ENCODE data around the gene APEH. TPM values are rescaled to one million over a fixed set of nuclear protein-coding genes. Genes with fewer than 3 reads are reported as not detected.

Gene APEH
- polyA plus RNA-seq, 3 donors: 66.1 to 105 (median 92.6) TPM

DNA sequence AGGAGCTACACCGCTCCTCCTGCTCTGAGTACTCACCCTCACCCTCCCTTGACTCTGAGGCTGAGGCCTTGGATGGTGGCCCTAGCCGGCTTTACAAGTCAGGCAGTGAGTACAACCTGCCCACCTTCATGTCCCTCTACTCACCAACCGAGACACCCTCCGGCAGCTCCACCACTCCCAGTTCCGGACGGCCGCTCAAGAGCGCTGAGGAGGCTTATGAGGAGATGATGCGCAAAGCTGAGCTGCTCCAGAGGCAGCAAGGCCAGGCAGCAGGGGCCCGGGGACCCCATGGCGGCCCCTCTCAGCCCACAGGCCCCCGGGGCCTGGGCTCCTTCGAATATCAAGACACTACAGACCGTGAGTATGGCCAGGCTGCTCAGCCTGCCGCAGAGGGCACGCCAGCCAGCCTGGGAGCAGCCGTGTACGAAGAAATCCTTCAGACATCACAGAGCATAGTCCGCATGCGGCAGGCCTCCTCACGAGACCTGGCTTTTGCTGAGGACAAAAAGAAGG lies 21.2 kb upstream of the APEH start:
- Mint-ChIP-seq H3K4me3 (no peak overlapping the region), H3K9me3 (no peaks in the 10 kb centered on the region), H3K27ac (no peak overlapping the region), H3K27me3 (ENCODE audit: low read depth in 3 of 3) (peaks cover 0 to 4% (median 2%) of the 10 kb centered on the region in 3 donors), H3K36me3 (no peaks in the 10 kb centered on the region), H3K4me1 (peaks cover 4% of the 10 kb centered on the region)
- H3K79me2 ChIP-seq (ENCODE audit: insufficient read depth, low read length): no peaks in the 10 kb centered on the region
- no peak overlapping the region for H3K4me3 ChIP-seq (replicated peaks in 1 of 3; ENCODE audit: low read depth in 2 of 3, low read length in 3 of 3)
- peaks cover 0 to 2% of the 10 kb centered on the region in 2 donors for H3K27me3 ChIP-seq (ENCODE audit: control insufficient read depth in 2 of 2, insufficient read depth in 2 of 2, low read length in 2 of 2)
- no peak overlapping the region for H3K9ac ChIP-seq (ENCODE audit: insufficient read depth, low read length, poor library complexity, severe bottlenecking)
- H2AFZ ChIP-seq (ENCODE audit: insufficient read depth, low read depth, low read length, poor library complexity, severe bottlenecking): no peak overlapping the region
- TF ChIP-seq CTCF (IDR thresholded peaks at IDR 0.05): no peak
- intact Hi-C loops (cut with micrococcal nuclease): no loop called here
- H3K4me1 ChIP-seq (ENCODE audit: control insufficient read depth in 1 of 2, insufficient read depth in 2 of 2, low read length in 2 of 2): peaks cover 0 to 5% of the 10 kb centered on the region in 2 donors
- H3K4me2 ChIP-seq (replicated peaks; ENCODE audit: extremely low read depth, low read length, poor library complexity, severe bottlenecking): no peak overlapping the region
- no peak for DNase-seq
- no peak overlapping the region for H3K27ac ChIP-seq (ENCODE audit: low read depth in 1 of 2, low read length in 2 of 2)
- WGBS (ENCODE audit: insufficient coverage): 96% methylated on average over 15 of the region's 21 CpGs
- no peaks in the 10 kb centered on the region for H3K36me3 ChIP-seq (replicated peaks in 1 of 2; ENCODE audit: control insufficient read depth in 1 of 2, insufficient read depth in 2 of 2, low read length in 2 of 2)
- no peaks in the 10 kb centered on the region for H3K9me3 ChIP-seq (replicated peaks in 1 of 2; ENCODE audit: control insufficient read depth in 1 of 2, insufficient read depth in 1 of 2, low read length in 2 of 2)
- H4K20me1 ChIP-seq (ENCODE audit: insufficient read depth, low read length): no peaks in the 10 kb centered on the region

- H3K9me3 Mint-ChIP-seq: no peaks in the 10 kb centered on the region
- H3K4me2 ChIP-seq (replicated peaks; ENCODE audit: extremely low read depth, low read length, poor library complexity, severe bottlenecking): no peak overlapping the region
- DNase-seq: no peak
- no peaks in the 10 kb centered on the region for H3K79me2 ChIP-seq (ENCODE audit: insufficient read depth, low read length)
- no peak for TF ChIP-seq CTCF (IDR thresholded peaks at IDR 0.05)
- H3K4me1 Mint-ChIP-seq: peaks cover 4% of the 10 kb centered on the region
- 85% methylated on average over 7 of the region's 8 CpGs for WGBS (ENCODE audit: insufficient coverage)
- peaks cover 0 to 5% of the 10 kb centered on the region in 2 donors for H3K4me1 ChIP-seq (ENCODE audit: control insufficient read depth in 1 of 2, insufficient read depth in 2 of 2, low read length in 2 of 2)
- H3K36me3 ChIP-seq (replicated peaks in 1 of 2; ENCODE audit: control insufficient read depth in 1 of 2, insufficient read depth in 2 of 2, low read length in 2 of 2): no peaks in the 10 kb centered on the region
- intact Hi-C loops (cut with micrococcal nuclease): no loop called here
- H3K36me3 Mint-ChIP-seq: no peaks in the 10 kb centered on the region
- no peak overlapping the region for H3K27ac ChIP-seq (ENCODE audit: low read depth in 1 of 2, low read length in 2 of 2)
- H4K20me1 ChIP-seq (ENCODE audit: insufficient read depth, low read length): no peaks in the 10 kb centered on the region
- no peak overlapping the region for H3K9ac ChIP-seq (ENCODE audit: insufficient read depth, low read length, poor library complexity, severe bottlenecking)
- peaks cover 2 to 4% (median 2%) of the 10 kb centered on the region in 3 donors for H3K27me3 Mint-ChIP-seq (ENCODE audit: low read depth in 3 of 3)
- no peak overlapping the region for H3K4me3 ChIP-seq (replicated peaks in 1 of 3; ENCODE audit: low read depth in 2 of 3, low read length in 3 of 3)
- no peaks in the 10 kb centered on the region for H3K9me3 ChIP-seq (replicated peaks in 1 of 2; ENCODE audit: control insufficient read depth in 1 of 2, insufficient read depth in 1 of 2, low read length in 2 of 2)
- H3K27ac Mint-ChIP-seq: no peak overlapping the region
- peaks cover 0 to 2% of the 10 kb centered on the region in 2 donors for H3K27me3 ChIP-seq (ENCODE audit: control insufficient read depth in 2 of 2, insufficient read depth in 2 of 2, low read length in 2 of 2)
- H2AFZ ChIP-seq (ENCODE audit: insufficient read depth, low read depth, low read length, poor library complexity, severe bottlenecking): no peak overlapping the region
- H3K4me3 Mint-ChIP-seq: no peak overlapping the region
Observed at GRCh38 chr3:49653621-49654020, 20.5 kb upstream of the APEH start.

Measured in CD14-positive monocyte (primary cell).